ENCODE data around the gene RIC1.
"Not testable (repeated sequence)": the region's sequence is repeated elsewhere in the genome, so short reads cannot be mapped to it uniquely, and the experiment has no call there.

Gene RIC1

GRCh38 chr9:5736563-5737346 lies 107.8 kb downstream of the RIC1 start:
- DNase-seq: no peak

DNA sequence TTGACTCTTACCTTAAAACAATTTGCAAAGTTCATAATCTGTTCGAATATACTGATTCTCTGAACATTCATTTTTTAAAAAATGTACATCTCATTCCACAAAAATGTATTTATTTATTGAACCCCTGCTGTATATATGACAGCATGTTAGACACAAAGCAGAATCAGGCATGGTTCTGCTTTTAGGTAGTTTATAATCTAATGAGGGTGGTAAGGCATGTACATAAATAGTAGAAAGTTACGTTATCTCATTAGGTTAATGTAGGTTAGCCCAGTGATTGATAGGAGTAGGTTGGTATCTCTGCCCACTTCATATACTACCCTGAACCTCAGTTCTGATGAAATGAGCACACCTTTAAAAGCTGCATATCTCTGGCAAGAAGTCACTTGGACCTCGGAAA lies 114.2 kb downstream of the RIC1 start:
- DNase-seq: no peak

- DNase-seq: no peak
Observed at GRCh38 chr9:5748438-5748837, 119.5 kb downstream of the RIC1 start.

DNA sequence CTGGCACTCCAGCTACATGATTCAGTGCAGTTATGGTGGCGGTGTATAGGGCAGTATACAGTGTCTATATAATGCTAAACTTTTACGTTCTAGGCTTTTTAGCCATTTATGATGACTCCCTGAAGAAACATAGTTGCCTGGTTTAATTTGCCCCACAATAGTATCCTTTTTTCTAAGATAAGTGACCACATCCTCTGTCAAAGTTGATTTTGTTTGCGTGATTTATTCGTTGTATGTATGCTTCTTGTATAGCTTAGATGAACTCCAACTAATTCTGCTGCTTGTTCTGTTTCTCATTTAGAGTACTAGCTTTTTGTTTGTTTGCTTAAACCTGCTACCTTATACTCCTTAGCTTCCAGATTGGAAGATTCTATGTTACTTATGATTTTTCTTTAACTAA lies 120.4 kb downstream of the RIC1 start:
- no peak for DNase-seq

- no peak for DNase-seq
Observed at GRCh38 chr9:5750569-5750968, 121.7 kb downstream of the RIC1 start.

DNA sequence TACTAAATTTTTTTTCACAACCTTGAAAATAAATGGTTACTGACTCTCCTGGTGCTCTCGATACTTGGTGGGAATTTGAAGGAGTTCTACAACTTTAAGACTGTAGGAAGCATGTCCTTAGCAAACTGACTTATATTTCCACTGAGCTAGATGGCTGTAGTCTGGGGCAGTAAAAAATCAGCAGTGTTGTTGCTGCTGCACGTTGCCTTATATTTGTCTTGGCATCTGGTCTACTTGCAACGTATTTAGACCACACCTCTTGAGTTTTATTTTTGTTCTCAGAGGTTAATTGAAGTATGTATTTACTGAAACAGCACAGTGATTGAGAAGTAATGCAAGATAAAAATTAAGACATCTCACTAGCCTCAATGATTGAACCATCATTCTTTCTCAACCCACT lies 127.7 kb downstream of the RIC1 start:
- no peak for DNase-seq

DNA sequence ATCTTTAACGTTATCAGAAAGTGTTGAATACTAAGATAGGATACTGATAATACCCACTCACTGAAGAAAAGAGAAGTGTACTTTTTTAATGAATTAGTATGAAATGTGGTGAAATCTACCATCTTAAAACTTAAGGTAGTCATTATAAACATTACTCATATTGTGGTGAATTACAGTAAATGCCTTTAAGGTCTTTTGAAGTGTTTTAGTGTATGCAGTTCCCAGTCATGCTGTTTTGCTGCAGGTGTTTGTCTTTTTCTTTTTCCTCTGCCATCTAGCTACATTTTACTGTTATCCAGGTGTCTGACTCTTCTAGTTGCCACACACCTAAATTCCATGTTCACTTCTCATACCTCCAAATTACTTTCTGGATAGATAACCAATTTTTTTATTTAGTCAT lies 131.4 kb downstream of the RIC1 start:
- no peak for DNase-seq

DNA sequence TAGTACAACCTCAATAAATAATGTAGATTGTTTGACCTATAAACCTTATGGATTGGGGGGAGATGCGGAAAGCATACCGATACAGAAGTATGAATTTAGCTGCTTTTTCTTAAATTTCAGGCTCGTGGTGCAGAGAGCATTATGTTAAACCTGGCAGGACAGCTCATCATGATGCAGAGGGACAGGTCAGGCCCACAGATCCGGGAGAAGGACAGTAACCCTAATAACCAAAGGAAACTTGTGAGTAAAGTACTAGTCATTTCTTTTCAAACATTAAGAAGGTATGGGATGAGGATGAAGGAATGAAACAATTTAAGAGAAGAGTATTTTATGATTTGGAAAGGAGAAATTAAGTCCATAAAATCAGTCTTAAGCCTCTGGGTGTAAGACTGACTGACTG lies 133.5 kb downstream of the RIC1 start:
- no peak for DNase-seq

DNA sequence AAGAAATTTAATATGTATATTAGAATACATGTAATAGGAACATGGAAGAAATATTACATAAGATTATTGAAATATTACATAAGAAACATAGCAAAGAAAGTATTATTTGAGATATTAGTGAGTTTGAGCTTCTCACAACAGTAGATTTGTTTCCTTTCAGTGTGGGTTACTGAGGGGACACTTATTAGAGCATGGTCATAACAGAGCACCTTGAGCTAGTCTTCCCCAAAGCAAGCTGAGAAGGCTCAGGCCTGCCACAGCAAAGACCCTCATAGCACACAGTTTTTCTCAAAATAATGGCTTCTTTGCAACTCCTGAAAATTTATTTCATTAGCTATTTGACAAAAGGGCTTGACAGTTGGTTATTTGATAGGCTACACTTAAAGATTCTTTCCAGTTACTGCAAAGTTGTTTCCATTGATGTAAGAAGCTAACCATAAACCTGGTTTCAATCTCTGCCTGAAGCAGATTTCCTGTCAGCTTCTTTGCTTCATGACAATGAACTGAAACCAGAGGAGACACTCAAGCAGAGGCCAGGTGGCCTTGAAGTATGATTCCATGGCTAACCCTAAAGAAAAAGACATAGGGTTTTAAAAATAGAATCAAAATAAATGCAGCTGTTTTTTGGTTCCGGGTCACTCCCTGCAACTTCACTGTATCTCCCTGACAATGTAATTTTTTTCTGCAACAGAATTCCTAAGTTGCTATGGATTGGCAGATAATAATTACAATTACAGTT lies 135.4 kb downstream of the RIC1 start:
- DNase-seq: no peak

DNA sequence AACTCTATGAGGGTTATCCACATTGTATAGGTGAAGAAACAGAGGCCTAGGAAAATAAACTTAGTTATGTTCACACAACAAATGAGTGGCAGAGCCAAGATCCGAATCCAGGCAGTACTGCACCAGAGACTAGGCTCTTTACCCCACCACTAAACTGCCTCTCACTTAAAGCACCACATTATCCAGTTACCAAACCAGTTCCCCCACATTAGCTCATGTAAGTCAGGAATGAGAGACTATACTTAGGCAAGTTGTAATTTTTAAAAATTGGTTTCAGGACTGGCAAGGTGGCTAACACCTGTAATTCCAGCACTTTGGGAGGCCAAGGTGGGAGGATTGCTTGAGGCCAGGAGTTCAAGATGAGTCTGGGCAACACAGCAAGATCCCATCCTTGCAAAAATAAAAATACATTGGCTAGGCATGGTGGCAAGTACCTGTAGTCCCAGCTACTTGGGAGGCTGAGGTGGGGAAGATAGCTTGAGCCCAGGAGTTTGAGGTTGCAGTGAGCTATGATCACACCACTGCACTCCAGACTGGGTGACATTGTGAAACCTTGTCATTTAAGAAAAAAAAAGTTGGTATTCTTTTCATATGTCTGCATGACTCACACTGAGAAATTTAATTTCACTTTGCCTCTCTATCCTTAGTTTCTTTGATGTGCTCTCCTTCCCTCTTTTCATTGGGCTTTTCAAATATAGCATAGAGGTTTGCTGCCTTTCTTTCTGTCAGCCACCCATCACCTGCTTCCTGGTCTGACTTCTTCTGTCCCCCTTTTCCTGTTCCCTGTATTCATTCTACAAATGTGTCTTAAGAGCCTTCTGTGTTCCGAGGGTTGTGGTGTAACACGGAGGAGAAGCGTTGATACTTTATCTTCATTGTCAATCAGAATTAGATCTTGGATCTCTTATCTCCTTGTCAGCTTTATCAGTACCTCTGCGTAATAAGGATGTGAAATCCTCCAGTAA lies 139.3 kb downstream of the RIC1 start:
- DNase-seq: no peak

DNA sequence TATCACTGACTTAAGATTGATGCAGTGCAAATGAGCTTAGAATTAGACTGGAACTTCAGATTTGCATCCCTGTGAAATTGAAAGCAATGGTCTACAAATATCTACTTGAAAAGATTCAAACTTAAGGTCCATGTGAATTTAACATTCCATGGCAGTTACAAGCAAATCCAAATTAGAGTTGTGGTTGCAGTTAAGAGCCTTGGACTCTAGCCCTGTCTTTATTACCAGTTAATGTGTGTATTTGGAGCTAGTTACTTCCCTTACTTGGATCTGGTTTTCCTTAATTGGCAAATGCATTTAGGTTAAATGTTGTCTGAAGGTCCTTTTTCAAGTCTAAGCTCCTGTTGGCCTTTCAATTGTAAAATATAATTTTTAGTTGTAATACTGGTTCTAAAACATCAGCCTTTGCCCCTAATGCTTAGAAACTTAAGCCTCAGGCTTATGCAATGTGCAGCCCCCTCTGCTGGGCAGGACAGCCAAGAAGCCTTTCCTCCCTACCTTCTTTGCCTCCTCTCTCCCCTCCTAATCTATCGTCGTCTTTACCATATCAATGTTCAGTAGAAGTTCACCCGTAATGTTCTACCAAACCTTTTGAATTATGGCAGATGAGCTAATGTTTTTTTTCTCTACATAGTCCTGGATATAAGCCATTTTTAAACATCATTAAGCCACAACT lies 144.6 kb downstream of the RIC1 start:
- DNase-seq: no peak

DNA sequence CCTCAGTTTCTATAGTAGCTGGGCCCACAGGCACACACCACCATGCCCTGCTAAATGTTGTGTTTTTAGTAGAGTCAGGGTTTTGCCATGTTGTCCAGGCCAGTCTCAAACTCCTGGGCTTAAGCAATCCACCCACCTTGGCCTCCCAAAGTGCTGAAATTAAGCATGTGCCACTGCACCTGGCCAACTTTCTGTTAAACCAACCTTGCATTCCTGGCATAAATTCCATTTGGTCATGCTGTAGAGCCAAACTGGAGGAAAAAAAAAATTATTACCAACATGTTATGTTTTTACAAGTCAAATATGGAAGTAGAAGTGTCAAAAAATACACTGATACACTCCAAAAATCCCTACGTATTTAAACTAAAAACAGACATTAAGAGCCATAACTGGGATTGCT lies 149.9 kb downstream of the RIC1 start:
- no peak for DNase-seq

GRCh38 chr9:5779705-5780218 lies 150.9 kb downstream of the RIC1 start:
- not testable (repeated sequence) for DNase-seq

DNA sequence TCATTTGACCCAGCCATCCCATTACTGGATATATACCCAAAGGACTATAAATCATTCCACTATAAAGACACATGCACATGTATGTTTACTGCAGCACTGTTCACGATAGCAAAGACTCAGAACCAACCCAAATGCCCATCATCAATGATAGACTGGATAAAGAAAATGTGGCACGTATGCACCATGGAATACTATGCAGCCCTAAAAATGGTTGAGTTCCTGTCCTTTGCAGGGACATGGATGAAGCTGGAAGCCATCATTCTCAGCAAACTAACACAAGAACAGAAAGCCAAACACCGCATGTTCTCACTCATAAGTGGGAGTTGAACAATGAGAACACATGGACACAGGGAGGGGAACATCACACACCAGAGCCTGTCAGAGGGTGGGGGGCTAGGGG lies 154.5 kb downstream of the RIC1 start:
- not testable (repeated sequence) for DNase-seq

DNA sequence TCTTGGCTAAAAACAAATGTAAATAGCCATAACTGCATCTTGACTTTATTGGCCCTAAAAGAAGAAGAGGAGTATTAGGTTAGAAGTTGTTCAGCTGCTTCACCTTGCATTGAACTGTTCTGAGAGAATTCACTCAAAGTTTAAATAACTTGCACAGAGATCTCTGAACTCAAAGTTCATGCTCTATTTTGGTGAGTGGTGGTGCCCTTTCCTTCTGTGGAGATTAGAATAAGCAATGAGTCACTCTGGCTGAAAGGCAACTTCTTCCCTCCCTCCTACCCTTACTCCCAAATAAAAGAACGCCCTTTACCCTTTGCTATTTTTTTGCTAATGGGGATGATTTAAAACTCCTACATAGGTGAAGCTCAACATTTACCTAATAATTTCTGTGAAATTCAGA lies 155.1 kb downstream of the RIC1 start:
- no peak for DNase-seq

GRCh38 chr9:5784526-5785315 lies 155.8 kb downstream of the RIC1 start:
- DNase-seq: no peak

- DNase-seq: no peak
Observed at GRCh38 chr9:5786370-5787127, 157.6 kb downstream of the RIC1 start.

GRCh38 chr9:5787220-5787619 lies 158.3 kb downstream of the RIC1 start:
- no peak for DNase-seq

GRCh38 chr9:5787759-5788302 lies 158.9 kb downstream of the RIC1 start:
- no peak for DNase-seq

- DNase-seq: no peak
Observed at GRCh38 chr9:5789489-5789888, 160.6 kb downstream of the RIC1 start.

DNA sequence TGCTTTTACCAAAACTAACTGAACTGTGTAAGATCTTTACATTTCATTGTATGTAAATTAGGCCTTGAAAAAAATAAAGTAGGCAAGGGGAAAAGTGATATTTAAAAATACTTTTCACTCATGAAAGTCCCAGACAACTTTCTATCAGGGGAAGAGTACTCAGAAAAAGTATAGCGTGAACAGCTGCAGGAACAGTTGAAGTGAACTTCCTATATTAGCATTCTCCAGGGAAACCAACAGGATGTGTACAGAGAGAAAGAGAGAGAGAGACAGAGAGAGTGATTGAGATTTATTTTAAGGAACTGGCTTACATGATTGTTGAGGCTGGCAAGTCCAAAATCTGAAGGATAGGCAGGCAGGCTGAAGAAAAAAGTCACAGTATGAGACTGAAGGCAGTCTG lies 162.0 kb downstream of the RIC1 start:
- no peak for DNase-seq

All from stimulated activated CD4-positive, alpha-beta T cell treated with anti-CD3 and anti-CD28 coated beads, Interleukin-4, amount 100 ng/mL, for 1 hour (primary cell).